ENCODE data around the gene TBX15. TPM values are rescaled to one million over a fixed set of nuclear protein-coding genes. Genes with fewer than 3 reads are reported as not detected.

Gene TBX15
- total and polyA plus RNA-seq, 2 experiments from 2014 or later: 38.7 to 41.7 TPM

GRCh38 chr1:118961156-118961555 lies 27.0 kb downstream of the TBX15 start:
- TF ChIP-seq EZH2phosphoT487 (IDR thresholded peaks at IDR 0.05; ENCODE audit: insufficient read depth, low read depth) (no peak), EZH2 (IDR thresholded peaks at IDR 0.05; ENCODE audit: insufficient read depth, poor library complexity, severe bottlenecking) (no peak)
- Histone ChIP-seq H3K9me3 (ENCODE audit: low read depth) (no peaks in the 10 kb centered on the region), H3K36me3 (ENCODE audit: low read depth) (no peaks in the 10 kb centered on the region; the same call in 1 of the 2 replicates), H3K9me2 (ENCODE audit: insufficient read depth) (no peaks in the 10 kb centered on the region; the same call in 1 of the 2 replicates), H3K4me2 (ENCODE audit: unreplicated experiment) (peak overlapping the region; percentile 66), H3F3A (ENCODE audit: insufficient read depth) (peaks cover 60% of the 10 kb centered on the region), H4K20me1 (ENCODE audit: insufficient read depth) (peaks cover 14% of the 10 kb centered on the region; the same call in 1 of the 2 replicates), H3K4me1 (ENCODE audit: insufficient read depth) (peaks cover 55% of the 10 kb centered on the region), H3K9ac (peak overlapping the region; percentile 59), H3K27ac (peak overlapping the region; percentile 87), H2AFZ (no peak overlapping the region), H3K4me3 (0 out of 2 replicates have a peak overlapping the region, but pooled peaks have one; percentile 14), H3K79me2 (ENCODE audit: insufficient read depth) (peaks cover 93% of the 10 kb centered on the region), H3K27me3 (replicated peaks; ENCODE audit: insufficient read depth) (no peaks in the 10 kb centered on the region)
- peak; percentile 83 for DNase-seq
- in situ Hi-C loops (cut with MboI): no loop called here
- WGBS, 2 experiments (ENCODE audit: low coverage in 1 of 2, low lambda C conversion rate in 2 of 2, missing lambda C conversion rate in 2 of 2): 29 to 37% methylated on average over 2 of the region's 2 CpGs

- Histone ChIP-seq H3K27me3 (replicated peaks; ENCODE audit: insufficient read depth) (no peaks in the 10 kb centered on the region), H3K9me3 (ENCODE audit: low read depth) (no peaks in the 10 kb centered on the region), H3K4me1 (ENCODE audit: insufficient read depth) (peaks cover 55% of the 10 kb centered on the region), H3K9me2 (ENCODE audit: insufficient read depth) (no peaks in the 10 kb centered on the region; the same call in 1 of the 2 replicates), H3K27ac (peak overlapping the region; percentile 87), H3K4me3 (0 out of 2 replicates have a peak overlapping the region, but pooled peaks have one; percentile 15), H3F3A (ENCODE audit: insufficient read depth) (peaks cover 60% of the 10 kb centered on the region), H3K79me2 (ENCODE audit: insufficient read depth) (peaks cover 93% of the 10 kb centered on the region), H3K36me3 (ENCODE audit: low read depth) (no peaks in the 10 kb centered on the region; the same call in 1 of the 2 replicates), H3K9ac (peak overlapping the region; percentile 59), H4K20me1 (ENCODE audit: insufficient read depth) (peaks cover 17% of the 10 kb centered on the region; the same call in 1 of the 2 replicates), H2AFZ (no peak overlapping the region), H3K4me2 (ENCODE audit: unreplicated experiment) (peak overlapping the region; percentile 69)
- 10 to 14% methylated on average over 7 of the region's 7 CpGs for WGBS, 2 experiments (ENCODE audit: low coverage in 1 of 2, low lambda C conversion rate in 2 of 2, missing lambda C conversion rate in 2 of 2)
- in situ Hi-C loops (cut with MboI): no loop called here
- DNase-seq: peak; percentile 96
- TF ChIP-seq EZH2 (IDR thresholded peaks at IDR 0.05; ENCODE audit: insufficient read depth, poor library complexity, severe bottlenecking) (no peak), EZH2phosphoT487 (IDR thresholded peaks at IDR 0.05; ENCODE audit: insufficient read depth, low read depth) (0 out of 2 replicates have a peak, but pooled peaks have one; percentile 31)
These were observed 27.5 kb downstream of the TBX15 start for GRCh38 chr1:118960567-118961136.

DNA sequence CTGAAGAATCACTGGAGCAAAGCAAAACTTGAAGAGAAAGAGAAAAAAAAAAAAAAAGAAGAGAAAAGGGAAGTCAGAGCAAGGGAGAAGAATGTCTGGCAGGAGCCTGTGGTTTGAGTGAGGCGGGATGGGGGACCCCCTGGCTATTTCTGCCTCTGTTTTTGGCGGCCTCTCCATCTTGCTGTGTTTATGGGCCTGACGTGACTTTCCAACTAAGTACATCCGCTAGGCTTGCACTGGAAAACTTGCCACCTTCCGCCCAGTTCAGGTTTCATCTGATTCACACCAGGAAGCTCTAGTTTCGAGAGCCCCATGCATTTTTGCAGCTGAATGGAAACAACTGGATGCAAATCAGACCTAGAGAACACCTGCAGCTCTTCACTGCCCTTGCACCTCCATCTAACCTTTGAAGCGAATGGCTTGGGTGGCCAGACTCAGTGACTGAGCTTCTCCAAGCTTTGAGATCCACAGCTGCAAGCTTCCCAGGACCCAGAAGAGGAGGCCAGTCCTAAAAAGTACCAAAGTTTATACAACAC lies 28.0 kb downstream of the TBX15 start:
- Histone ChIP-seq H3K4me2 (ENCODE audit: unreplicated experiment) (peak overlapping the region; percentile 69), H3K79me2 (ENCODE audit: insufficient read depth) (peaks cover 93% of the 10 kb centered on the region), H3K9me2 (ENCODE audit: insufficient read depth) (no peaks in the 10 kb centered on the region; the same call in 1 of the 2 replicates), H3K27ac (peak overlapping the region; percentile 87), H3K4me3 (0 out of 2 replicates have a peak overlapping the region, but pooled peaks have one; percentile 15), H3K36me3 (ENCODE audit: low read depth) (no peaks in the 10 kb centered on the region; the same call in 1 of the 2 replicates), H3K4me1 (ENCODE audit: insufficient read depth) (peaks cover 58% of the 10 kb centered on the region), H3F3A (ENCODE audit: insufficient read depth) (peaks cover 60% of the 10 kb centered on the region), H3K9me3 (ENCODE audit: low read depth) (no peaks in the 10 kb centered on the region), H3K27me3 (replicated peaks; ENCODE audit: insufficient read depth) (no peaks in the 10 kb centered on the region), H4K20me1 (ENCODE audit: insufficient read depth) (peaks cover 18% of the 10 kb centered on the region; the same call in 1 of the 2 replicates), H3K9ac (peak overlapping the region; percentile 59; the same call in 1 of the 2 replicates), H2AFZ (no peak overlapping the region)
- TF ChIP-seq EZH2phosphoT487 (IDR thresholded peaks at IDR 0.05; ENCODE audit: insufficient read depth, low read depth) (no peak), EZH2 (IDR thresholded peaks at IDR 0.05; ENCODE audit: insufficient read depth, poor library complexity, severe bottlenecking) (no peak)
- 68 to 70% methylated on average over 7 of the region's 7 CpGs for WGBS, 2 experiments (ENCODE audit: low coverage in 1 of 2, low lambda C conversion rate in 2 of 2, missing lambda C conversion rate in 2 of 2)
- DNase-seq: peak; percentile 42
- in situ Hi-C loops (cut with MboI): no loop called here

DNA sequence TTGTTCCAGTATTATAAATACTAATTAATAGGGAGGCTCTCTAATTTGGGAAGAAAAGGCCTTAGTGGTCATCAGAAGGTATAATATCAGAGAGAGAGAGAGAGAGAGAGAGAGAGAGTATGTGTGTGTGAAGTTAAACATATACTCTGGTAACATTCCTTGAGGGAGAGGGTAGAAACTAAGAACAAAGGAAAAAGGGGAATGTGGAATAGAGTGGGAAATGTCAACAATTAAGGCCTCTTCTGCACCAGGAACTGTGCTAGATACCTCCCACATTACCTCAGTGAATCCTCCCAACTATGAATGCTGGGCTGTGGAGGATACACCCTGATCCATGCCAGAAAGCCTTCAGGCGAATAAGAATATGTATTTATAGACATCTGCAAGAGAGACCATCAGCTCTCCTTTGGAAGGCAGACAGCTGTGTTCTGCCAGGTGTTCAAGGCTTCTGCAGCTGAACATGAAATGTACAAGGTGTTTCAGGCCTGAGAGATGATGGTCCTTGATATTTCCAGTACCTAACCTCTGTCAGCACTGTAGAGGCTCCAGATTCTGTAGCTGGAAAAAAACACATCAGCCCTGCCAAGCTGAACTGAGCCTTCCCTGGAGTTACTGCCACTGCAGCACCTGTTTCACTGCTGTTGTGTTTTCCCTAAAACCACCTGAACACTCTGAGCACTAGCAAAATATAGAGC lies 29.1 kb downstream of the TBX15 start:
- Histone ChIP-seq H3F3A (ENCODE audit: insufficient read depth) (peaks cover 58% of the 10 kb centered on the region), H3K27ac (0 out of 2 replicates have a peak overlapping the region, but pooled peaks have one; percentile 87), H3K36me3 (ENCODE audit: low read depth) (no peaks in the 10 kb centered on the region; the same call in 1 of the 2 replicates), H4K20me1 (ENCODE audit: insufficient read depth) (peaks cover 23% of the 10 kb centered on the region; the same call in 1 of the 2 replicates), H3K9me2 (ENCODE audit: insufficient read depth) (no peaks in the 10 kb centered on the region; the same call in 1 of the 2 replicates), H3K9me3 (ENCODE audit: low read depth) (no peaks in the 10 kb centered on the region), H3K4me1 (ENCODE audit: insufficient read depth) (peaks cover 64% of the 10 kb centered on the region), H3K4me3 (no peak overlapping the region), H3K27me3 (replicated peaks; ENCODE audit: insufficient read depth) (no peaks in the 10 kb centered on the region), H3K4me2 (ENCODE audit: unreplicated experiment) (no peak overlapping the region), H2AFZ (no peak overlapping the region), H3K9ac (no peak overlapping the region), H3K79me2 (ENCODE audit: insufficient read depth) (peaks cover 93% of the 10 kb centered on the region)
- in situ Hi-C loops (cut with MboI): no loop called here
- 100% methylated on average over 1 of the region's 1 CpG for WGBS, 2 experiments (ENCODE audit: low coverage in 1 of 2, low lambda C conversion rate in 2 of 2, missing lambda C conversion rate in 2 of 2)
- no peak for DNase-seq
- TF ChIP-seq EZH2 (IDR thresholded peaks at IDR 0.05; ENCODE audit: insufficient read depth, poor library complexity, severe bottlenecking): no peak
- no peak for TF ChIP-seq EZH2phosphoT487 (IDR thresholded peaks at IDR 0.05; ENCODE audit: insufficient read depth, low read depth)

Measured in GM23248 (cell line).